ENCODE data around the gene TUBB4A. TPM values are rescaled to one million over a fixed set of nuclear protein-coding genes. Genes with fewer than 3 reads are reported as not detected.

TUBB4A gene
- total RNA-seq, 4 donors from 2014 or later: 0.99 to 17.0 (median 4.8) TPM

DNA sequence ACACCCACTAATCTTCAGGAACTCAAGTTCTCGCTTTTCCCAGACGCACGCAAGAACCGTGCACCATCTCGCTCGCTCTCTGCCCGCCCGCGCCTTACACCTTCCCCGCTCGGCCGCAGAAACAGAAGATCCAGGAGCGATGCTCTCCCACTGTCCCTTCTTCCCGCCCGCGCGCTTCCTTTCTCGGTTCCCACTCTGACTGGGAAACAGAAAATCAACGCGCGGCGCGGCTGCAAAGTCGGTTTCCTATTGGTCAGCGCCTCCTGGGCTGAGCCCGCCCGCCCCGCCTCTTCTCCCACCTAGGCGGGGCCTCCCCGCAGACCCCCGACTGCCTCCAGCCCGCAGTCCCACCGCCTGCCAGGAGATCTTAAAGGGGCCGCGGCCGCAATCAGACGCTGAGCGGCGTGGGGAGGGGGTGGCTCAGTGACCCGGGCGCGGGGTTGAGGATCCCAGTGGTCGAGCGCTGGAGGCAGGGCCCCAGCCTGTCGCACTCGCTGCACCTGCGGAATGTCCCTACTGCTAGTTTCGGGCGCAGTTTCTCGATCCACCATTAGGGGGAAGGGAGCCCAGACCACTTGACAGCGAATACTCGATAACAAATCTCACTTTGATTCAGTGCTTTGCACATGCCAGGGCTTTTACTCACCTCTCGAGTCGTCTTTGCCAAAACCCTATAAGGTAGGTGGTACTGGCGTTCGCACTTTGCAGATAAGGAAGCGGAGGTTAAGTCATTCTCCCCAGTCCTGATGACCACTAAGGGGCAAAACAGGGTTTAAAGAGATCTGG, 41.8 kb downstream of the TUBB4A start:
- WGBS, 2 donors: 0 to 1% methylated on average over 48 to 55 of the region's 57 CpGs
- TF ChIP-seq, protein P1, sequence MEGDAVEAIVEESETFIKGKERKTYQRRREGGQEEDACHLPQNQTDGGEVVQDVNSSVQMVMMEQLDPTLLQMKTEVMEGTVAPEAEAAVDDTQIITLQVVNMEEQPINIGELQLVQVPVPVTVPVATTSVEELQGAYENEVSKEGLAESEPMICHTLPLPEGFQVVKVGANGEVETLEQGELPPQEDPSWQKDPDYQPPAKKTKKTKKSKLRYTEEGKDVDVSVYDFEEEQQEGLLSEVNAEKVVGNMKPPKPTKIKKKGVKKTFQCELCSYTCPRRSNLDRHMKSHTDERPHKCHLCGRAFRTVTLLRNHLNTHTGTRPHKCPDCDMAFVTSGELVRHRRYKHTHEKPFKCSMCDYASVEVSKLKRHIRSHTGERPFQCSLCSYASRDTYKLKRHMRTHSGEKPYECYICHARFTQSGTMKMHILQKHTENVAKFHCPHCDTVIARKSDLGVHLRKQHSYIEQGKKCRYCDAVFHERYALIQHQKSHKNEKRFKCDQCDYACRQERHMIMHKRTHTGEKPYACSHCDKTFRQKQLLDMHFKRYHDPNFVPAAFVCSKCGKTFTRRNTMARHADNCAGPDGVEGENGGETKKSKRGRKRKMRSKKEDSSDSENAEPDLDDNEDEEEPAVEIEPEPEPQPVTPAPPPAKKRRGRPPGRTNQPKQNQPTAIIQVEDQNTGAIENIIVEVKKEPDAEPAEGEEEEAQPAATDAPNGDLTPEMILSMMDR (IDR thresholded peaks at IDR 0.05): peak in 1 of 3 donors; percentile 17
- TF ChIP-seq POLR2A (IDR thresholded peaks at IDR 0.05): no peak
- intact Hi-C loops (cut with DNase I; ENCODE audit: low total_unique reads): no loop called here

GRCh38 chr19:6459262-6460098, 42.6 kb downstream of the TUBB4A start, which contains the start of gene SLC25A23:
Gene SLC25A23, minus strand, starts transcription at chr19:6459792. Its CDS starts 164 bp downstream, at chr19:6459628.
- 0 to 4% methylated on average over 39 to 41 of the region's 70 CpGs for WGBS, 2 donors
- peak; percentile 42 to 92 for DNase-seq (ENCODE audit: low spot score in 2 of 2)
- intact Hi-C loops (cut with DNase I; ENCODE audit: low total_unique reads): no loop called here
- no peak for TF ChIP-seq POLR2A (IDR thresholded peaks at IDR 0.05)
- TF ChIP-seq, protein P1 (IDR thresholded peaks at IDR 0.05): no peak
- peak within 1 kb of the TSS; percentile 48 for H3K4me3 ChIP-seq (ENCODE audit: low read depth, poor library complexity, severe bottlenecking)

More for the DNA sequence above, 41.8 kb downstream of the TUBB4A start:
- H3K4me3 ChIP-seq (ENCODE audit: low read depth, poor library complexity, severe bottlenecking): peak overlapping the region; percentile 48
- peak; percentile 93 to 99 for DNase-seq (ENCODE audit: low spot score in 2 of 2)

GRCh38 chr19:6458695-6459261, 43.3 kb downstream of the TUBB4A start:
- WGBS, 2 donors: 41 to 47% methylated on average over 10 to 16 of the region's 16 CpGs
- no peak for TF ChIP-seq POLR2A (IDR thresholded peaks at IDR 0.05)
- TF ChIP-seq, protein P1 (IDR thresholded peaks at IDR 0.05): no peak

GRCh38 chr19:6457958-6458694, 44.0 kb downstream of the TUBB4A start:
- 80 to 87% methylated on average over 17 of the region's 17 CpGs for WGBS, 2 donors
- intact Hi-C loops (cut with DNase I; ENCODE audit: low total_unique reads): no loop called here

More at GRCh38 chr19:6458695-6459261, 43.3 kb downstream of the TUBB4A start:
- intact Hi-C loops (cut with DNase I; ENCODE audit: low total_unique reads): no loop called here
- H3K4me3 ChIP-seq (ENCODE audit: low read depth, poor library complexity, severe bottlenecking): peak overlapping the region; percentile 48
- DNase-seq (ENCODE audit: low spot score in 2 of 2): no peak

More at GRCh38 chr19:6457958-6458694, 44.0 kb downstream of the TUBB4A start:
- no peak overlapping the region for H3K4me3 ChIP-seq (ENCODE audit: low read depth, poor library complexity, severe bottlenecking)
- no peak for DNase-seq (ENCODE audit: low spot score in 2 of 2)
- TF ChIP-seq, protein P1 (IDR thresholded peaks at IDR 0.05): no peak
- no peak for TF ChIP-seq POLR2A (IDR thresholded peaks at IDR 0.05)

Measured in lower leg skin (tissue), 4 donors.